MM.1S (cell line): Measurements from ENCODE around the gene ZCCHC7.

Experiments used
- DNase-seq: peaks from one replicate; pipeline ENCODE4 v3.0.0-alpha.2; 2015
- H2AFZ ChIP-seq: fragments of 300-600 bp; sonication (generic); 2 replicates; pipeline ENCODE4 v1.6.0; 2016; ENCODE audit warnings: antibody characterized with exemption, low read length
- H3F3A ChIP-seq: fragments of 300-600 bp; sonication (generic); 2 replicates; pipeline ENCODE4 v1.6.1; 2016; ENCODE audit warnings: mild to moderate bottlenecking, antibody characterized with exemption, low read length, moderate library complexity, mixed read lengths; ENCODE audit not compliant: insufficient read depth
- H3K27ac ChIP-seq: fragments of 300-600 bp; sonication (generic); 2 replicates; pipeline ENCODE4 v1.5.1; 2016; ENCODE audit warnings: mild to moderate bottlenecking, low read length
- H3K27me3 ChIP-seq: fragments of 300-600 bp; sonication (generic); replicated peaks from 2 replicates; pipeline ENCODE4 v1.6.0; 2016; ENCODE audit warnings: low read length; ENCODE audit not compliant: insufficient read depth
- H3K36me3 ChIP-seq: fragments of 300-600 bp; sonication (generic); replicated peaks from 2 replicates; pipeline ENCODE4 v1.6.1; 2016; ENCODE audit warnings: mild to moderate bottlenecking, low read length, mixed read lengths; ENCODE audit not compliant: insufficient read depth
- H3K4me1 ChIP-seq: fragments of 300-600 bp; sonication (generic); 2 replicates; pipeline ENCODE4 v1.6.1; 2016; ENCODE audit warnings: low read length, mixed read lengths
- H3K4me2 ChIP-seq: fragments of 300-600 bp; sonication (generic); 2 replicates; pipeline ENCODE4 v1.6.0; 2016; ENCODE audit warnings: low read depth, low read length
- H3K4me3 ChIP-seq: fragments of 300-600 bp; sonication (generic); 2 replicates; pipeline ENCODE4 v1.5.1; 2016; ENCODE audit warnings: low read length, mixed read lengths
- H3K79me2 ChIP-seq: fragments of 300-600 bp; sonication (generic); 2 replicates; pipeline ENCODE4 v1.6.1; 2016; ENCODE audit warnings: mixed run types, low read length, mixed read lengths
- H3K9ac ChIP-seq: fragments of 300-600 bp; sonication (generic); 2 replicates; pipeline ENCODE4 v1.6.1; 2016; ENCODE audit warnings: low read length, mixed read lengths
- H3K9me2 ChIP-seq: fragments of 300-600 bp; sonication (generic); replicated peaks from 2 replicates; pipeline ENCODE4 v1.6.1; 2016; ENCODE audit warnings: mild to moderate bottlenecking, low read length, mixed read lengths; ENCODE audit not compliant: insufficient read depth
- H3K9me3 ChIP-seq: fragments of 300-600 bp; sonication (generic); replicated peaks from 2 replicates; pipeline ENCODE4 v1.6.1; 2016; ENCODE audit warnings: mild to moderate bottlenecking, low read length, mixed read lengths; ENCODE audit not compliant: insufficient read depth
- H4K20me1 ChIP-seq: fragments of 300-600 bp; sonication (generic); 2 replicates; pipeline ENCODE4 v1.6.1; 2016; ENCODE audit warnings: mild to moderate bottlenecking, low read length, moderate library complexity, mixed read lengths; ENCODE audit not compliant: insufficient read depth
- EZH2 ChIP-seq: fragments of 300-600 bp; sonication (generic); optimal IDR thresholded peaks from 2 replicates; pipeline ENCODE3; 2017; ENCODE audit warnings: low read depth, mild to moderate bottlenecking, antibody characterized with exemption, low read length, mixed read lengths
- EZH2phosphoT487 ChIP-seq: fragments of 300-600 bp; sonication (generic); IDR thresholded peaks from 2 replicates; pipeline ENCODE4 v1.6.1; 2018; ENCODE audit warnings: antibody characterized with exemption, low read length
- TF ChIP-seq, protein P1 (sequence below): fragments of 300-600 bp; sonication (generic); IDR thresholded peaks from 2 replicates; pipeline ENCODE4 v1.5.1; 2016; ENCODE audit warnings: antibody characterized with exemption, low read length, mixed read lengths

ZCCHC7 gene

GRCh38 chr9:37094751-37095150 lies 25.6 kb upstream of the ZCCHC7 start:
- H3K27ac ChIP-seq = no peak overlapping the region
- H3K4me2 ChIP-seq = no peak overlapping the region
- H2AFZ ChIP-seq = no peak overlapping the region
- no peaks in the 10 kb centered on the region for H3K79me2 ChIP-seq
- no peaks in the 10 kb centered on the region for H3F3A ChIP-seq
- no peak for DNase-seq
- H4K20me1 ChIP-seq = no peaks in the 10 kb centered on the region
- H3K4me3 ChIP-seq = no peak overlapping the region
- no peaks in the 10 kb centered on the region for H3K36me3 ChIP-seq
- no peaks in the 10 kb centered on the region for H3K4me1 ChIP-seq
- H3K9me2 ChIP-seq = no peaks in the 10 kb centered on the region
- H3K27me3 ChIP-seq = no peaks in the 10 kb centered on the region
- H3K9me3 ChIP-seq = no peaks in the 10 kb centered on the region
- no peak overlapping the region for H3K9ac ChIP-seq
- TF ChIP-seq EZH2phosphoT487 = no peak
- TF ChIP-seq, protein P1, sequence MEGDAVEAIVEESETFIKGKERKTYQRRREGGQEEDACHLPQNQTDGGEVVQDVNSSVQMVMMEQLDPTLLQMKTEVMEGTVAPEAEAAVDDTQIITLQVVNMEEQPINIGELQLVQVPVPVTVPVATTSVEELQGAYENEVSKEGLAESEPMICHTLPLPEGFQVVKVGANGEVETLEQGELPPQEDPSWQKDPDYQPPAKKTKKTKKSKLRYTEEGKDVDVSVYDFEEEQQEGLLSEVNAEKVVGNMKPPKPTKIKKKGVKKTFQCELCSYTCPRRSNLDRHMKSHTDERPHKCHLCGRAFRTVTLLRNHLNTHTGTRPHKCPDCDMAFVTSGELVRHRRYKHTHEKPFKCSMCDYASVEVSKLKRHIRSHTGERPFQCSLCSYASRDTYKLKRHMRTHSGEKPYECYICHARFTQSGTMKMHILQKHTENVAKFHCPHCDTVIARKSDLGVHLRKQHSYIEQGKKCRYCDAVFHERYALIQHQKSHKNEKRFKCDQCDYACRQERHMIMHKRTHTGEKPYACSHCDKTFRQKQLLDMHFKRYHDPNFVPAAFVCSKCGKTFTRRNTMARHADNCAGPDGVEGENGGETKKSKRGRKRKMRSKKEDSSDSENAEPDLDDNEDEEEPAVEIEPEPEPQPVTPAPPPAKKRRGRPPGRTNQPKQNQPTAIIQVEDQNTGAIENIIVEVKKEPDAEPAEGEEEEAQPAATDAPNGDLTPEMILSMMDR = no peak
- no peak for TF ChIP-seq EZH2

- Histone ChIP-seq H4K20me1 (no peaks in the 10 kb centered on the region), H3K79me2 (no peaks in the 10 kb centered on the region), H3F3A (no peaks in the 10 kb centered on the region), H3K9me3 (no peaks in the 10 kb centered on the region), H3K4me2 (no peak overlapping the region), H3K9ac (no peak overlapping the region), H3K4me1 (no peaks in the 10 kb centered on the region), H3K27me3 (no peaks in the 10 kb centered on the region), H3K4me3 (no peak overlapping the region), H2AFZ (no peak overlapping the region), H3K9me2 (no peaks in the 10 kb centered on the region), H3K27ac (no peak overlapping the region), H3K36me3 (no peaks in the 10 kb centered on the region)
- DNase-seq = no peak
- TF ChIP-seq, protein P1 = no peak
Observed at GRCh38 chr9:37096628-37097027, 23.7 kb upstream of the ZCCHC7 start.

DNA sequence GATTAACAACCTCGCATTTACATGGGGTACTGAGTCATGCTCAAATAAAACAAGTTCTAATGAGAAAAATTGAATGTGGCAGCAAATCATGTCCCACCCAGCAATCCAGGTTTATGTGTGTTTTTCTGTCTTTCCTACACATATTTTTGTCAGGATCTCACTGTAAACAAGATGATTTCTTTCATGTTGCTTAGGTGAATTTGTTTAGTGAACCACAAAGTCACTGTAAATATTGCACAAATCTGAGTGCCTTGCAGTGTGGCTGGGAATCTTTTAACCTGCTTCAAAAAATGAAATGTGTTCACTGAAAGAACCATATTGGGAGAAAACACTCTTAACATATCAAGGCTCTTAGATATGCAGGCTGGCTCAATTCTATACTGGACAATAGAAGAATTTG lies 23.1 kb upstream of the ZCCHC7 start:
- Histone ChIP-seq H3K9ac (no peak overlapping the region), H3K36me3 (no peaks in the 10 kb centered on the region), H3K9me3 (no peaks in the 10 kb centered on the region), H3K4me1 (no peaks in the 10 kb centered on the region), H3K79me2 (no peaks in the 10 kb centered on the region), H3K9me2 (no peaks in the 10 kb centered on the region), H2AFZ (no peak overlapping the region), H3F3A (no peaks in the 10 kb centered on the region), H4K20me1 (no peaks in the 10 kb centered on the region), H3K4me2 (no peak overlapping the region), H3K27ac (no peak overlapping the region), H3K4me3 (no peak overlapping the region), H3K27me3 (no peaks in the 10 kb centered on the region)
- DNase-seq = no peak
- TF ChIP-seq EZH2 (no peak), EZH2phosphoT487 (no peak)
- TF ChIP-seq, protein P1 = no peak

DNA sequence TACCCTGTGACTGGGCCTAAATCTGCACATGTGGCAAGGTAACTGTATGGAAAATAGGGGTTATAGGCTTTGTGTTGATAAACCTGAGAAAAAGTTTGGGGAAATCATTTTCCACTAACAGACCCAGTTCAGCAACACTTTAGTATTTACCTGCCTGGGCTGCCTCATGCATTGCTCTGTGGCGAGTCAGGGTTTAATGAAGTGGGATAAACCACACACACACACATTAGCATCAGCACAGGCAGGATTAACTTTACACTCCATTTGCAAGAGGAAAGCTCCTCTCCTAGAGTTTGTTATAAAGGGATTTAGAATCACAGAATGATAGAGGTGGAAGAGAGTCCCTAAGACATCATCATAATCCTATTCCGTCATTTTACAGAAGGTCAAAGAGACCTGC lies 20.0 kb upstream of the ZCCHC7 start:
- Histone ChIP-seq H3K36me3 (no peaks in the 10 kb centered on the region), H3K79me2 (no peaks in the 10 kb centered on the region), H2AFZ (no peak overlapping the region), H3K27me3 (no peaks in the 10 kb centered on the region), H3K4me3 (no peak overlapping the region), H3K9me2 (no peaks in the 10 kb centered on the region), H3K4me1 (peaks cover 8% of the 10 kb centered on the region), H3K9me3 (no peaks in the 10 kb centered on the region), H4K20me1 (no peaks in the 10 kb centered on the region), H3K9ac (no peak overlapping the region), H3K27ac (no peak overlapping the region), H3F3A (no peaks in the 10 kb centered on the region), H3K4me2 (no peak overlapping the region)
- no peak for DNase-seq
- TF ChIP-seq EZH2 (no peak), EZH2phosphoT487 (no peak)
- TF ChIP-seq, protein P1 = no peak
